GM12874 (cell line): Measurements from ENCODE around the gene SUSD6.

Source experiments
- CTCF ChIP-seq: IDR thresholded peaks from 2 replicates; pipeline ENCODE4 v1.5.1; 2011; ENCODE audit warnings: low read depth, mild to moderate bottlenecking, control low read depth, low read length, moderate library complexity; ENCODE audit not compliant: insufficient read depth

Gene SUSD6

GRCh38 chr14:69695322-69696203 lies 84.2 kb downstream of the SUSD6 start:
- no peak for TF ChIP-seq CTCF

GRCh38 chr14:69696204-69696527 lies 84.8 kb downstream of the SUSD6 start:
- no peak for TF ChIP-seq CTCF

GRCh38 chr14:69696633-69697557 lies 85.5 kb downstream of the SUSD6 start:
- TF ChIP-seq CTCF = no peak

- TF ChIP-seq CTCF = no peak
Measured at GRCh38 chr14:69698572-69698971, 87.2 kb downstream of the SUSD6 start.

- TF ChIP-seq CTCF = no peak
Measured at GRCh38 chr14:69699748-69700303, 88.4 kb downstream of the SUSD6 start.

GRCh38 chr14:69700575-69700974 lies 89.2 kb downstream of the SUSD6 start:
- TF ChIP-seq CTCF = no peak

- no peak for TF ChIP-seq CTCF
Measured at GRCh38 chr14:69701291-69701690, 89.9 kb downstream of the SUSD6 start.
